Measurements from ENCODE around the gene STAMBPL1. TPM values are rescaled to one million over a fixed set of nuclear protein-coding genes. Genes with fewer than 3 reads are reported as not detected.

Gene STAMBPL1
- total RNA-seq, 3 donors from 2014 or later (not counting 1 experiment from before 2014, with no cell fraction given), result 14.8 to 30.3 (median 18.1) TPM

DNA sequence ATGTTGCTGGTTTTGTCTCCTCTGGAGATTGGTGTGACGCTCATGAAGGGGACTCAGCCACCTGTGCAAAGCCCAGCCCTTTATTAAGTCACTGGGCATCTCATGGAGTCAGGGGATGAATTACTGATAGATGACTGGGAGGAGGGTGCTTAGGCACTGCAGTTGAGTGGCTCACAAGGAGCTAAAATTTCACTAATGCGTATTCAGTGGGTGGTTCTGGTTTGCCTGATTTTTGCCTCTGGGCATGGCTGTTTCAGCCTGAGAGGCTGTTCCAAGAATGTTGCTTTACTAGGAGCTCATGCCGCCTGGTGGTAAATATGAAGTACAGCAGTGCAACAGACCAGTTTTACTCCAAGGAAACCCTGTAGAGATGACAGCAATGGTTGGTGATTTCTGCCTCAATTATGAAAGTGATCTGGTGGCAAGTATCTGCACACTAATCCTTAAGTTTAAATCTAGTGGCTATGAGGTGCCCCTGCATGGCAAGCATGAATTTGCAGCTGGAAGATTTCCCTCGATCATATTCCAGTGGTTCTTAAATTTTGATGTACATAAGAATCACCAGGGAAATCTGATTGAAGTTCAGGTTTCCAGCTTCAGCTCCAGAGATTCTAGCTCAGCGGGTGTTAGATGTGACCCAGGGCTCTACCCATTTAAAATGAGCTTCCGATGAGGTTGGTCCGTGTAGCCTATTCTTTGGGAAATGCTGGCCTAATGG lies 52.7 kb downstream of the STAMBPL1 start:
- H3K27me3 Mint-ChIP-seq (ENCODE audit: low read depth in 2 of 2), result no peaks in the 10 kb centered on the region
- ATAC-seq (peak; percentile 71 to 78 (median 74)), DNase-seq (peak in 1 of 2 donors; percentile 74)
- no peaks in the 10 kb centered on the region for H3K36me3 ChIP-seq (ENCODE audit: control insufficient read depth, insufficient read depth, low read length)
- no peaks in the 10 kb centered on the region for H3K9me3 Mint-ChIP-seq
- H3K27ac ChIP-seq (ENCODE audit: low read length), result no peak overlapping the region
- TF ChIP-seq, protein P1, sequence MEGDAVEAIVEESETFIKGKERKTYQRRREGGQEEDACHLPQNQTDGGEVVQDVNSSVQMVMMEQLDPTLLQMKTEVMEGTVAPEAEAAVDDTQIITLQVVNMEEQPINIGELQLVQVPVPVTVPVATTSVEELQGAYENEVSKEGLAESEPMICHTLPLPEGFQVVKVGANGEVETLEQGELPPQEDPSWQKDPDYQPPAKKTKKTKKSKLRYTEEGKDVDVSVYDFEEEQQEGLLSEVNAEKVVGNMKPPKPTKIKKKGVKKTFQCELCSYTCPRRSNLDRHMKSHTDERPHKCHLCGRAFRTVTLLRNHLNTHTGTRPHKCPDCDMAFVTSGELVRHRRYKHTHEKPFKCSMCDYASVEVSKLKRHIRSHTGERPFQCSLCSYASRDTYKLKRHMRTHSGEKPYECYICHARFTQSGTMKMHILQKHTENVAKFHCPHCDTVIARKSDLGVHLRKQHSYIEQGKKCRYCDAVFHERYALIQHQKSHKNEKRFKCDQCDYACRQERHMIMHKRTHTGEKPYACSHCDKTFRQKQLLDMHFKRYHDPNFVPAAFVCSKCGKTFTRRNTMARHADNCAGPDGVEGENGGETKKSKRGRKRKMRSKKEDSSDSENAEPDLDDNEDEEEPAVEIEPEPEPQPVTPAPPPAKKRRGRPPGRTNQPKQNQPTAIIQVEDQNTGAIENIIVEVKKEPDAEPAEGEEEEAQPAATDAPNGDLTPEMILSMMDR (IDR thresholded peaks at IDR 0.05), result peak; percentile 73
- no peak overlapping the region for H3K4me3 Mint-ChIP-seq
- H3K36me3 Mint-ChIP-seq, result no peaks in the 10 kb centered on the region
- no peaks in the 10 kb centered on the region for H3K9me3 ChIP-seq (ENCODE audit: control insufficient read depth, insufficient read depth, low read length)
- peak overlapping the region in 1 of 2 donors; percentile 13 for H3K27ac Mint-ChIP-seq
- peaks cover 9% of the 10 kb centered on the region for H3K4me1 ChIP-seq (ENCODE audit: control insufficient read depth, insufficient read depth, low read length)
- intact Hi-C loops (cut with micrococcal nuclease), result loop anchor here (1.0 to 5.0 kb wide), 2 partner anchors 50 to 97 kb away; partner anchors contain the start of gene STAMBPL1
- peaks cover 12 to 16% of the 10 kb centered on the region in 2 donors for H3K4me1 Mint-ChIP-seq
- 73% methylated on average over 7 of the region's 7 CpGs for WGBS (ENCODE audit: insufficient coverage)
- no peaks in the 10 kb centered on the region for H3K27me3 ChIP-seq (ENCODE audit: control insufficient read depth, insufficient read depth, low read length)
- no peak overlapping the region for H3K4me3 ChIP-seq (ENCODE audit: low read length)

DNA sequence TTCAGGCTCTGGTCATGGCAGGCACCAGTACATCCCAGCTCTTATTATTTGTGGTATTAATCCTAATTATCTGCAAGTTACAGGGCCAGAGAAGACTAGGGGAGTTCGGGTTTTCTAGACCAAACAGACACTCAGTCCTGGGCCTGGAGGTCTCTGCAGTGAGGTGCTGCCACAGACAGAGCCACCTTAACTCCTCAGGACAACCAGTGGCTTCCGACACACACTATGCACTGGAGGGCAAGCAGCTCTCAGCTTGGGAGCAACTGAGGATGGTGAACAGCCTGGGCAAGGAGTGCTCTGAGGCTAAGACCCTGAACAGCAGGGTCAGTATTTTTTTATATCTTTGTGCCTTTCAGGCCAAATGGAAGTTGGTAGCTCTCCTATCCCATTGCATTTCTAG lies 53.5 kb downstream of the STAMBPL1 start:
- ATAC-seq, result no peak
- Mint-ChIP-seq H3K36me3 (no peaks in the 10 kb centered on the region), H3K27me3 (ENCODE audit: low read depth in 2 of 2) (no peaks in the 10 kb centered on the region), H3K4me1 (peaks cover 12 to 16% of the 10 kb centered on the region in 2 donors), H3K9me3 (no peaks in the 10 kb centered on the region), H3K27ac (no peak overlapping the region), H3K4me3 (no peak overlapping the region)
- Histone ChIP-seq H3K9me3 (ENCODE audit: control insufficient read depth, insufficient read depth, low read length) (no peaks in the 10 kb centered on the region), H3K4me1 (ENCODE audit: control insufficient read depth, insufficient read depth, low read length) (peaks cover 9% of the 10 kb centered on the region), H3K4me3 (ENCODE audit: low read length) (no peak overlapping the region), H3K27me3 (ENCODE audit: control insufficient read depth, insufficient read depth, low read length) (no peaks in the 10 kb centered on the region), H3K27ac (ENCODE audit: low read length) (no peak overlapping the region), H3K36me3 (ENCODE audit: control insufficient read depth, insufficient read depth, low read length) (peaks cover 4% of the 10 kb centered on the region)
- 100% methylated on average over 2 of the region's 2 CpGs for WGBS (ENCODE audit: insufficient coverage)
- no peak for DNase-seq
- intact Hi-C loops (cut with micrococcal nuclease), result loop anchor here (5.0 kb wide), 1 partner anchor 51 kb away; the partner anchor contains the start of gene STAMBPL1
- TF ChIP-seq, protein P1 (IDR thresholded peaks at IDR 0.05), result no peak

DNA sequence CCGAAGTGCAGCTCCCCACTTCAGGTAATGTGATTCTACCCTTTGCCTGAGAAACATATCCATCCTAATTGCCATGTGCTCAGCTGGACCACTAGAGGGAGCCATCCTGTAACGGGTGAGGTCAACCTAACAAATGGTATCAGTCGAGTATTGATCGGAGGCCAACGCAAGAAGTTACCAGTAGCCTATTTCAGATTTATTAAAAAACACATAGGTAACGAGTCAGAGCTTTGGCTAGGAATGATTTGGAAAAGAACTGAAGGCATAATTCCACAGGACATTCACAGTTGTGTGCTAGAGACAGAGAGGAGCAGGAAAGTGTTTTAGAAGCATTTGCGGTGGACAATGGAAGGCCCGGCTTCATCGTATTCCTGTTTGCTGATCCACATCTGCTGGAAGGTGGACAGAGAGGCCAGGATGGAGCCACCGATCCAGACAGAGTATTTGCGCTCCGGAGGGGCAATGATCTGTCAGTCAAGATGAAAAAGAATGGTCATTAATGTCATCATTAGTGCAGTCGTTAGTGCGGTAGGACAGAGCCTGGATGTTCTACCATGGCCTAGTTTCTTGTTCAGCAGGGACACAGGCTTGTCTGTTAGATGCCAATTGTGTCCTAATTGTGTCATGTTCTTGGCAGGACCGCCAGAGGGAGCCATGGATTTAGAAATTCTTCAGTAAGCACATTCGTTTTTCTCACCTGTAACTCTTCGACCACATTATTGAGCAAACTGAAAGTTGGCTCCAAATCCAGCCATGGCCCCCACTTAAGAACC lies 55.0 kb downstream of the STAMBPL1 start:
- H3K4me3 Mint-ChIP-seq, result peak overlapping the region; percentile 86
- H3K9me3 Mint-ChIP-seq, result no peaks in the 10 kb centered on the region
- H3K27me3 Mint-ChIP-seq (ENCODE audit: low read depth in 2 of 2), result no peaks in the 10 kb centered on the region
- ATAC-seq (peak; percentile 79 to 89 (median 79)), DNase-seq (peak; percentile 50 to 90)
- Histone ChIP-seq H3K4me1 (ENCODE audit: control insufficient read depth, insufficient read depth, low read length) (peaks cover 9% of the 10 kb centered on the region), H3K36me3 (ENCODE audit: control insufficient read depth, insufficient read depth, low read length) (peaks cover 5% of the 10 kb centered on the region), H3K27ac (ENCODE audit: low read length) (no peak overlapping the region), H3K27me3 (ENCODE audit: control insufficient read depth, insufficient read depth, low read length) (no peaks in the 10 kb centered on the region), H3K9me3 (ENCODE audit: control insufficient read depth, insufficient read depth, low read length) (no peaks in the 10 kb centered on the region), H3K4me3 (ENCODE audit: low read length) (no peak overlapping the region)
- intact Hi-C loops (cut with micrococcal nuclease), result loop anchor here (1.0 to 5.0 kb wide), 5 partner anchors 52 to 282 kb away; partner anchors contain the start of gene STAMBPL1
- H3K36me3 Mint-ChIP-seq, result no peaks in the 10 kb centered on the region
- H3K4me1 Mint-ChIP-seq, result peaks cover 12 to 16% of the 10 kb centered on the region in 2 donors
- TF ChIP-seq, protein P1 (IDR thresholded peaks at IDR 0.05), result peak; percentile 90
- WGBS (ENCODE audit: insufficient coverage), result 44% methylated on average over 17 of the region's 17 CpGs
- peak overlapping the region; percentile 29 to 42 for H3K27ac Mint-ChIP-seq

Measured in natural killer cell (primary cell).